ENCODE results near the gene IL1RAPL2. TPM values are rescaled to one million over a fixed set of nuclear protein-coding genes. Genes with fewer than 3 reads are reported as not detected.
"Not testable (repeated sequence)": the region's sequence is repeated elsewhere in the genome, so short reads cannot be mapped to it uniquely, and the experiment has no call there.

IL1RAPL2 gene
- not detected in 2 replicates for total RNA-seq

GRCh38 chrX:104565791-104566680 is at the start of gene IL1RAPL2:
IL1RAPL2 (plus strand) TSS chrX:104566199.
- ChIA-PET CTCF (interaction anchor here (1.2 kb wide), 1 partner anchor 9 kb away, joined by 3 read pairs; no protein-coding TSS in a partner anchor), POLR2A (no interaction called here)
- no peak for TF ChIP-seq CTCF (IDR thresholded peaks at IDR 0.05)
- ATAC-seq (ENCODE audit: low read depth), result no peak
- no peak within 1 kb of the TSS for H3K4me3 Mint-ChIP-seq
- intact Hi-C loops (cut with micrococcal nuclease), result no loop called here
- no peaks in the 10 kb centered on the region for H3K4me1 Mint-ChIP-seq
- no peak for DNase-seq
- peaks cover 27% of the 10 kb centered on the region for H3K27me3 Mint-ChIP-seq
- no peaks in the 10 kb centered on the region for H3K36me3 Mint-ChIP-seq (ENCODE audit: low read depth)
- H3K27ac Mint-ChIP-seq, result no peak within 1 kb of the TSS
- H3K9me3 Mint-ChIP-seq, result peaks cover 1% of the 10 kb centered on the region

GRCh38 chrX:104522386-104522785 is 43.6 kb upstream of the IL1RAPL2 start:
- ChIA-PET POLR2A (no interaction called here), CTCF (no interaction called here)
- no peaks in the 10 kb centered on the region for H3K9me3 Mint-ChIP-seq
- H3K27me3 Mint-ChIP-seq, result peaks cover 3% of the 10 kb centered on the region
- no peaks in the 10 kb centered on the region for H3K36me3 Mint-ChIP-seq (ENCODE audit: low read depth)
- no peak for DNase-seq
- H3K4me3 Mint-ChIP-seq, result no peak overlapping the region
- no peaks in the 10 kb centered on the region for H3K4me1 Mint-ChIP-seq
- no peak for TF ChIP-seq CTCF (IDR thresholded peaks at IDR 0.05)
- no peak for ATAC-seq (ENCODE audit: low read depth)
- no peak overlapping the region for H3K27ac Mint-ChIP-seq
- intact Hi-C loops (cut with micrococcal nuclease), result no loop called here

GRCh38 chrX:104523858-104524257 is 42.1 kb upstream of the IL1RAPL2 start:
- POLR2A ChIA-PET, result no interaction called here
- Mint-ChIP-seq H3K4me1 (no peaks in the 10 kb centered on the region), H3K4me3 (no peak overlapping the region), H3K27ac (no peak overlapping the region), H3K36me3 (ENCODE audit: low read depth) (no peaks in the 10 kb centered on the region), H3K9me3 (no peaks in the 10 kb centered on the region), H3K27me3 (peaks cover 3% of the 10 kb centered on the region)
- TF ChIP-seq CTCF (IDR thresholded peaks at IDR 0.05), result no peak
- intact Hi-C loops (cut with micrococcal nuclease), result no loop called here
- CTCF ChIA-PET, result no interaction called here
- DNase-seq, result no peak
- ATAC-seq (ENCODE audit: low read depth), result no peak

GRCh38 chrX:104539081-104539480 is 26.9 kb upstream of the IL1RAPL2 start:
- no peak for ATAC-seq (ENCODE audit: low read depth)
- no peaks in the 10 kb centered on the region for H3K4me1 Mint-ChIP-seq
- DNase-seq, result no peak
- no peak for TF ChIP-seq CTCF (IDR thresholded peaks at IDR 0.05)
- CTCF ChIA-PET, result no interaction called here
- POLR2A ChIA-PET, result no interaction called here
- no peaks in the 10 kb centered on the region for H3K9me3 Mint-ChIP-seq
- H3K27me3 Mint-ChIP-seq, result no peaks in the 10 kb centered on the region
- intact Hi-C loops (cut with micrococcal nuclease), result no loop called here
- no peak overlapping the region for H3K27ac Mint-ChIP-seq
- no peak overlapping the region for H3K4me3 Mint-ChIP-seq
- H3K36me3 Mint-ChIP-seq (ENCODE audit: low read depth), result no peaks in the 10 kb centered on the region

- H3K36me3 Mint-ChIP-seq (ENCODE audit: low read depth); ATAC-seq (ENCODE audit: low read depth); H3K9me3 Mint-ChIP-seq; H3K27me3 Mint-ChIP-seq; POLR2A ChIA-PET; intact Hi-C loops (cut with micrococcal nuclease); DNase-seq; CTCF ChIA-PET; H3K4me1 Mint-ChIP-seq; H3K4me3 Mint-ChIP-seq; H3K27ac Mint-ChIP-seq: not testable (repeated sequence)
These were observed 23.6 kb upstream of the IL1RAPL2 start for GRCh38 chrX:104542447-104542846.

Measured in activated B cell treated with CpG ODN at 0.5 μM for 24 hours (primary cell).